Cardiac fibroblast (primary cell): ENCODE results near the gene IL1R2.
A peak's percentile ranks its signal among the peaks of the same experiment; 100 is the strongest.

ENCODE experiments used
- DNase-seq, 2 donors: peaks; one replicate each; pipeline versions ENCODE4 v3.0.0 to v3.0.0-alpha.2; 2010; ENCODE audit warnings: low read depth in 2 of 2
- H3K4me3 ChIP-seq, 2 donors: replicated peaks in 1 of 2; 1 replicate in 1 of 2; 2 replicates in 1 of 2; pipeline ENCODE4 v1.5.1; 2011; ENCODE audit warnings: low read depth in 2 of 2, low read length in 2 of 2, mild to moderate bottlenecking in 2 of 2, moderate library complexity in 1 of 2
- CTCF ChIP-seq: IDR thresholded peaks from one replicate; pipeline ENCODE4 v1.5.1; 2011; ENCODE audit warnings: low read depth, mild to moderate bottlenecking, low read length, inconsistent platforms

The IL1R2 gene

GRCh38 chr2:102056079-102056581 lies 64.4 kb downstream of the IL1R2 start:
- DNase-seq: peak; percentile 41 to 76
- no peak overlapping the region for H3K4me3 ChIP-seq
- TF ChIP-seq CTCF: no peak

- no peak for TF ChIP-seq CTCF
- H3K4me3 ChIP-seq: no peak overlapping the region
- DNase-seq: no peak
Observed at GRCh38 chr2:102057502-102058292, 65.9 kb downstream of the IL1R2 start.

DNA sequence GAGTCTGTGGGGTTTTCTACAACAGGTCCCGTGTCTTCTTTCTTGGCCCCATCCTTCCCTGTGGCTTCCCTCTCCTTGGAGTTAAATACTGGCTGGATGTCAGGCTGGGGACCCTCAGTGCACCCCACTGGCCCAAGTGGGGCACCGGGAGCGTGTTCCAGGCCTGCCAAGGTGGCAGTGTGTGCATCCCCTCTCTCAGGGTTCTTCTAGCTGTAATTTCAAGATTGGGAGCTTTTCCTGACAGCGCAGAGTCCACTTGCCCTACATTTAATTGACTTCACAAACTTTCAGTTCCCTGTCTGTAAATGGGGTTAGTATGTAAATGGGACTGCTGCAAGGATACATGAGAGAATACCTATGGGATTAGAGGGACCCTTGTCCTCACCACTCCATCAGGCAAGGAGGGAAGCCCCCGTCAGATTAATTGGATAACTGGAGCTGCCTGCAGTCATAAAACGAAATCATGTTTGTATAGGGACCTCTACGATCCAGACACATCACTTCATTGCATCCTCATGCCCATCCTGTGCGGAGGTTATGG lies 66.6 kb downstream of the IL1R2 start:
- H3K4me3 ChIP-seq: no peak overlapping the region
- TF ChIP-seq CTCF: no peak
- no peak for DNase-seq

DNA sequence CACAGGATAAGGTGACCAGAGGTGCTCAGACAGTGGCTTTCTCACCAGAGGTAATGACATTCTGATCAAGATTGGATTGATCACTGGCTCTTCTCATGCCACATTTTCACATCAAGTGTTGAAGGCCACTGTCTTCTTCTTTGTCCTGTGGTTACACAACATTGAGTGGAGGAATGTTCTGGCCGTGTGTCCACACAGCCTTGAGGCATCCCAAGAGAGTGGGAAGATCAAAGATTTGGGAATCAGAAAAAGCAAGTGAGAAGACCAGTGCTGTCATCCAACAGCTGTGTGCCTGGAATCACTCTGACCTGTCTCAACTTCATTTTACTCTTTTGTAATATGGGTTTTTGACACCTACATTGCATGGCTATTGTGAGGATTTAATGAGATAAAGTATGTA lies 67.4 kb downstream of the IL1R2 start:
- TF ChIP-seq CTCF: no peak
- H3K4me3 ChIP-seq: no peak overlapping the region
- no peak for DNase-seq

- no peak for DNase-seq
- H3K4me3 ChIP-seq: no peak overlapping the region
- TF ChIP-seq CTCF: no peak
Observed at GRCh38 chr2:102060047-102060446, 68.3 kb downstream of the IL1R2 start.

DNA sequence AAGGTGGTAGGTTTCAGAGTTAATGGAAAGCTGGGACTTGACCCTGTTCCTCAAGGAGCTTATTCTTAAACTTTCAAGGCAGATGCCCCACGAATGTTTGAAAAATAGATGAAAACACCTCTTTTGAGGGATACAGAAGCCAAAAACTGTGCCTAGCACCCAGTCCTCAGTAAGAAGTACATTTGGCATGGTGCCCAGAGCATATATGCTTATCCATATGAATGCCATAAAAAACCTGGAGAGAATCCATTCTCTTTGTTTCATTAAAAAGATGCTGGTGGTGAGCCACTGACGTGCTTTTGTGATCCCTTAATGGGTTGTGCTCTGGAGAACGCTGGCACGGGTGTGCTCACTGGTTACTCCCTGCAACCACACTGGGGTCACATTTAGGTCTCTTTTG lies 69.0 kb downstream of the IL1R2 start:
- H3K4me3 ChIP-seq: no peak overlapping the region
- no peak for TF ChIP-seq CTCF
- no peak for DNase-seq
